Central memory CD8-positive, alpha-beta T cell (primary cell): ENCODE measurements around the gene PEMT.
"Not testable (repeated sequence)": the region's sequence is repeated elsewhere in the genome, so short reads cannot be mapped to it uniquely, and the experiment has no call there.

Source experiments
- ATAC-seq: fragments of 150-1000 bp; cut with Tn5 transposase; replicated peaks from 2 replicates; pipeline ENCODE4 v1.10.0; 2022; ENCODE audit warnings: mild to moderate bottlenecking, moderate FRiP score, moderate number of reproducible peaks; ENCODE audit not compliant: poor library complexity, severe bottlenecking; ENCODE audit errors: extremely low read depth
- DNase-seq, 2 donors: peaks; one replicate each; pipeline ENCODE4 v3.0.0; 2021; ENCODE audit warnings: low spot score in 2 of 2
- H3K27ac Mint-ChIP-seq: one replicate; pipeline ENCODE4 v1.8.0; 2022; ENCODE audit warnings: low read depth, mild to moderate bottlenecking, moderate library complexity, mixed read lengths
- H3K27me3 Mint-ChIP-seq: one replicate; pipeline ENCODE4 v1.8.0; 2022; ENCODE audit warnings: mixed read lengths
- H3K36me3 Mint-ChIP-seq: one replicate; pipeline ENCODE4 v1.8.0; 2022; ENCODE audit warnings: mild to moderate bottlenecking, moderate library complexity, mixed read lengths; ENCODE audit not compliant: insufficient read depth
- H3K4me1 Mint-ChIP-seq: one replicate; pipeline ENCODE4 v1.8.0; 2022; ENCODE audit warnings: mixed read lengths
- H3K4me3 Mint-ChIP-seq: one replicate; pipeline ENCODE4 v1.8.0; 2022; ENCODE audit warnings: mild to moderate bottlenecking, moderate library complexity, mixed read lengths
- H3K9me3 Mint-ChIP-seq: one replicate; pipeline ENCODE4 v1.8.0; 2022; ENCODE audit warnings: mixed read lengths

The PEMT gene

GRCh38 chr17:17492571-17492970 lies 98.9 kb downstream of the PEMT start:
- H3K27me3 Mint-ChIP-seq, result no peaks in the 10 kb centered on the region
- H3K4me1 Mint-ChIP-seq, result peaks cover 14% of the 10 kb centered on the region
- peaks cover 8% of the 10 kb centered on the region for H3K36me3 Mint-ChIP-seq
- no peak overlapping the region for H3K27ac Mint-ChIP-seq
- DNase-seq, result no peak
- no peak overlapping the region for H3K4me3 Mint-ChIP-seq
- ATAC-seq, result no peak
- no peaks in the 10 kb centered on the region for H3K9me3 Mint-ChIP-seq

GRCh38 chr17:17492085-17492484 lies 99.4 kb downstream of the PEMT start:
- H3K27me3 Mint-ChIP-seq, result no peaks in the 10 kb centered on the region
- peaks cover 10% of the 10 kb centered on the region for H3K36me3 Mint-ChIP-seq
- no peak overlapping the region for H3K4me3 Mint-ChIP-seq
- no peak overlapping the region for H3K27ac Mint-ChIP-seq
- DNase-seq (no peak), ATAC-seq (no peak)
- H3K4me1 Mint-ChIP-seq, result peaks cover 14% of the 10 kb centered on the region
- H3K9me3 Mint-ChIP-seq, result no peaks in the 10 kb centered on the region

GRCh38 chr17:17491546-17491988 lies 99.9 kb downstream of the PEMT start:
- DNase-seq (no peak), ATAC-seq (no peak)
- Mint-ChIP-seq H3K27ac (no peak overlapping the region), H3K4me3 (no peak overlapping the region), H3K9me3 (no peaks in the 10 kb centered on the region), H3K27me3 (no peaks in the 10 kb centered on the region), H3K36me3 (peaks cover 10% of the 10 kb centered on the region), H3K4me1 (peaks cover 14% of the 10 kb centered on the region)

GRCh38 chr17:17491031-17491471 lies 100.5 kb downstream of the PEMT start:
- no peak for ATAC-seq
- no peaks in the 10 kb centered on the region for H3K9me3 Mint-ChIP-seq

GRCh38 chr17:17487998-17488397 lies 103.5 kb downstream of the PEMT start:
- no peaks in the 10 kb centered on the region for H3K27me3 Mint-ChIP-seq
- DNase-seq (no peak), ATAC-seq (no peak)
- H3K9me3 Mint-ChIP-seq, result no peaks in the 10 kb centered on the region
- H3K27ac Mint-ChIP-seq, result no peak overlapping the region
- peaks cover 23% of the 10 kb centered on the region for H3K4me1 Mint-ChIP-seq
- peaks cover 10% of the 10 kb centered on the region for H3K36me3 Mint-ChIP-seq
- H3K4me3 Mint-ChIP-seq, result no peak overlapping the region

More at GRCh38 chr17:17491031-17491471, 100.5 kb downstream of the PEMT start:
- H3K27me3 Mint-ChIP-seq, result no peaks in the 10 kb centered on the region
- H3K4me3 Mint-ChIP-seq, result no peak overlapping the region
- DNase-seq, result no peak
- peaks cover 14% of the 10 kb centered on the region for H3K4me1 Mint-ChIP-seq
- H3K27ac Mint-ChIP-seq, result no peak overlapping the region
- peaks cover 10% of the 10 kb centered on the region for H3K36me3 Mint-ChIP-seq

GRCh38 chr17:17486416-17486815 lies 105.1 kb downstream of the PEMT start:
- not testable (repeated sequence) for H3K9me3 Mint-ChIP-seq, H3K27me3 Mint-ChIP-seq, DNase-seq, H3K27ac Mint-ChIP-seq, H3K4me3 Mint-ChIP-seq, ATAC-seq
- H3K36me3 Mint-ChIP-seq, result peaks cover 11% of the 10 kb centered on the region
- H3K4me1 Mint-ChIP-seq, result peaks cover 38% of the 10 kb centered on the region

- H3K27ac Mint-ChIP-seq, result no peak overlapping the region
- no peaks in the 10 kb centered on the region for H3K9me3 Mint-ChIP-seq
- no peak overlapping the region for H3K4me3 Mint-ChIP-seq
- no peaks in the 10 kb centered on the region for H3K27me3 Mint-ChIP-seq
- no peak for ATAC-seq
- DNase-seq, result no peak
- H3K36me3 Mint-ChIP-seq, result peaks cover 12% of the 10 kb centered on the region
- H3K4me1 Mint-ChIP-seq, result peaks cover 48% of the 10 kb centered on the region
These were observed 106.1 kb downstream of the PEMT start for GRCh38 chr17:17485420-17485819.

GRCh38 chr17:17484451-17484899 lies 107.0 kb downstream of the PEMT start:
- DNase-seq (no peak), ATAC-seq (no peak)
- H3K9me3 Mint-ChIP-seq, result no peaks in the 10 kb centered on the region
- peaks cover 12% of the 10 kb centered on the region for H3K36me3 Mint-ChIP-seq
- no peak overlapping the region for H3K4me3 Mint-ChIP-seq
- no peaks in the 10 kb centered on the region for H3K27me3 Mint-ChIP-seq
- peak overlapping the region; percentile 22 for H3K27ac Mint-ChIP-seq
- H3K4me1 Mint-ChIP-seq, result peaks cover 52% of the 10 kb centered on the region

- Mint-ChIP-seq H3K27ac (no peak overlapping the region), H3K4me3 (no peak overlapping the region), H3K27me3 (no peaks in the 10 kb centered on the region), H3K36me3 (peaks cover 19% of the 10 kb centered on the region), H3K9me3 (no peaks in the 10 kb centered on the region), H3K4me1 (peaks cover 61% of the 10 kb centered on the region)
- no peak for DNase-seq
- no peak for ATAC-seq
These were observed 109.6 kb downstream of the PEMT start for GRCh38 chr17:17481860-17482259.

GRCh38 chr17:17480593-17481148 lies 110.8 kb downstream of the PEMT start:
- Mint-ChIP-seq H3K27me3 (no peaks in the 10 kb centered on the region), H3K9me3 (no peaks in the 10 kb centered on the region), H3K4me1 (peaks cover 68% of the 10 kb centered on the region), H3K36me3 (peaks cover 26% of the 10 kb centered on the region), H3K27ac (peak overlapping the region; percentile 68), H3K4me3 (no peak overlapping the region)
- DNase-seq (no peak), ATAC-seq (no peak)

- Mint-ChIP-seq H3K27ac (no peak overlapping the region), H3K4me1 (peaks cover 56% of the 10 kb centered on the region), H3K36me3 (peaks cover 23% of the 10 kb centered on the region), H3K4me3 (no peak overlapping the region), H3K27me3 (no peaks in the 10 kb centered on the region), H3K9me3 (no peaks in the 10 kb centered on the region)
- DNase-seq (no peak), ATAC-seq (no peak)
These were observed 112.3 kb downstream of the PEMT start for GRCh38 chr17:17479209-17479608.

GRCh38 chr17:17476865-17477467 lies 114.5 kb downstream of the PEMT start, which contains the start of gene MED9:
Gene MED9, plus strand, starts transcription at chr17:17477000. Its CDS starts 42 bp downstream, at chr17:17477042.
- no peaks in the 10 kb centered on the region for H3K9me3 Mint-ChIP-seq
- H3K4me3 Mint-ChIP-seq, result peak within 1 kb of the TSS; percentile 84
- ATAC-seq (peak; percentile 93), DNase-seq (peak; percentile 89 to 92)
- peaks cover 15% of the 10 kb centered on the region for H3K27me3 Mint-ChIP-seq
- peaks cover 23% of the 10 kb centered on the region for H3K36me3 Mint-ChIP-seq
- peaks cover 42% of the 10 kb centered on the region for H3K4me1 Mint-ChIP-seq
- H3K27ac Mint-ChIP-seq, result peak within 1 kb of the TSS; percentile 86

- Mint-ChIP-seq H3K4me3 (no peak overlapping the region), H3K36me3 (peaks cover 19% of the 10 kb centered on the region), H3K27ac (no peak overlapping the region), H3K4me1 (peaks cover 22% of the 10 kb centered on the region), H3K9me3 (no peaks in the 10 kb centered on the region), H3K27me3 (peaks cover 41% of the 10 kb centered on the region)
- DNase-seq (no peak), ATAC-seq (no peak)
These were observed 117.2 kb downstream of the PEMT start for GRCh38 chr17:17474341-17474740.
